HCT116 (cell line): ENCODE data around the gene BIK. TPM values are rescaled to one million over a fixed set of nuclear protein-coding genes. Genes with fewer than 3 reads are reported as not detected.

ENCODE experiments used
- ATAC-seq: fragments of 200-7000 bp; cut with Tn5 transposase; 2 replicates; pipeline ENCODE4 v1.9.1; 2020; ENCODE audit warnings: mild to moderate bottlenecking, moderate library complexity
- BruUV-seq: library from RNA; stranded (reverse); fragments of 400-500 nt; replicated peaks from 2 replicates; lab custom pipeline; 2021; lab: Mats Ljungman, UMichigan
- CTCF ChIA-PET: fragments of 300-600 bp; sonication (Branson Sonifier 250); formaldehyde crosslinking; loops from one replicate; lab custom pipeline; 2021; ENCODE audit warnings: antibody characterized with exemption; lab: Charles Lee
- POLR2A ChIA-PET: fragments of 300-600, 350-600 bp; sonication (Branson Sonifier 250); formaldehyde crosslinking; loops from one replicate; lab custom pipeline; 2021; ENCODE audit warnings: antibody characterized with exemption; lab: Charles Lee
- RAD21 ChIA-PET, 2 experiments: fragments of 300-600 bp; sonication (Branson Sonifier 250); formaldehyde crosslinking; loops; one replicate each; lab custom pipeline; 2023; ENCODE audit warnings: low total read pairs in 2 of 2; ENCODE audit not compliant: uncharacterized antibody in 2 of 2, unreplicated experiment in 2 of 2, low non-redundant PET in 1 of 2; lab: Charles Lee
- DNase-seq: peaks from one replicate; pipeline ENCODE4 v3.0.0-alpha.2; 2010; ENCODE audit warnings: low read depth, low spot score
- H2AFZ ChIP-seq: fragments of 200-600 bp; shearing (Covaris generic), sonication (generic); 2 replicates; pipeline ENCODE4 v1.6.1; 2017; ENCODE audit warnings: low read depth, mixed run types, mixed read lengths, antibody characterized with exemption, low read length; ENCODE audit not compliant: poor library complexity, severe bottlenecking
- H3K27ac ChIP-seq: 2 replicates; pipeline ENCODE4 v1.5.1; 2012; ENCODE audit warnings: low read depth, low read length
- H3K27me3 ChIP-seq: fragments of 200-600 bp; sonication (generic); 2 replicates; pipeline ENCODE4 v1.6.1; 2016; ENCODE audit warnings: mixed run types, low read length, mixed read lengths; ENCODE audit not compliant: insufficient read depth
- H3K36me3 ChIP-seq, 2 experiments: fragments of 200-500 bp in 1 of 2; fragments of 200-600 bp in 1 of 2; sonication (Bioruptor generic) in 1 of 2; sonication (generic) in 1 of 2; 2 replicates each; pipeline versions ENCODE4 v1.5.1 to v1.6.1; 2014 to 2016; ENCODE audit warnings: low read length in 2 of 2, inconsistent platforms in 1 of 2, mixed read lengths in 1 of 2, mixed run types in 1 of 2; ENCODE audit not compliant: insufficient read depth in 2 of 2, control insufficient read depth in 1 of 2
- H3K4me1 ChIP-seq, 2 experiments: fragments of 200-600 bp in 1 of 2; sonication (generic) in 1 of 2; 2 replicates each; pipeline versions ENCODE4 v1.5.1 to v1.6.1; 2012 to 2017; ENCODE audit warnings: low read length in 2 of 2, inconsistent platforms in 1 of 2, mild to moderate bottlenecking in 1 of 2, mixed read lengths in 1 of 2, mixed run types in 1 of 2, moderate library complexity in 1 of 2; ENCODE audit not compliant: insufficient read depth in 2 of 2, control insufficient read depth in 1 of 2
- H3K4me2 ChIP-seq: fragments of 200-600 bp; sonication (generic); 2 replicates; pipeline ENCODE4 v1.6.1; 2017; ENCODE audit warnings: mixed run types, low read length, mixed read lengths
- H3K4me3 ChIP-seq, 2 experiments: fragments of 200-600 bp in 1 of 2; sonication (generic) in 1 of 2; replicated peaks in 1 of 2; 2 replicates each; pipeline ENCODE4 v1.5.1; 2011 to 2016; ENCODE audit warnings: low read length in 2 of 2, control low read depth in 1 of 2, low read depth in 1 of 2, mild to moderate bottlenecking in 1 of 2, mixed read lengths in 1 of 2, mixed run types in 1 of 2
- H3K79me2 ChIP-seq: fragments of 200-600 bp; sonication (generic); 2 replicates; pipeline ENCODE4 v1.6.1; 2017; ENCODE audit warnings: mild to moderate bottlenecking, mixed run types, low read length, moderate library complexity, mixed read lengths; ENCODE audit not compliant: insufficient read depth
- H3K9ac ChIP-seq: fragments of 200-600 bp; sonication (generic); 2 replicates; pipeline ENCODE4 v1.6.1; 2016; ENCODE audit warnings: low read length, mixed read lengths
- H3K9me2 ChIP-seq: fragments of 200-600 bp; sonication (generic), shearing (Covaris generic); 2 replicates; pipeline ENCODE4 v1.6.1; 2017; ENCODE audit warnings: mixed run types, mild to moderate bottlenecking, moderate library complexity; ENCODE audit not compliant: insufficient read depth
- H3K9me3 ChIP-seq, 2 experiments: fragments of 200-500 bp in 1 of 2; fragments of 200-600 bp in 1 of 2; sonication (Bioruptor generic) in 1 of 2; sonication (generic) in 1 of 2; 2 replicates each; pipeline ENCODE4 v1.6.1; 2014 to 2017; ENCODE audit warnings: low read length in 2 of 2, mixed read lengths in 2 of 2, inconsistent platforms in 1 of 2, low read depth in 1 of 2, mild to moderate bottlenecking in 1 of 2, mixed run types in 1 of 2, moderate library complexity in 1 of 2; ENCODE audit not compliant: control insufficient read depth in 1 of 2, insufficient read depth in 1 of 2
- H4K20me1 ChIP-seq: fragments of 200-600 bp; sonication (generic), shearing (Covaris generic); 2 replicates; pipeline ENCODE4 v1.6.1; 2017; ENCODE audit warnings: mixed run types, mild to moderate bottlenecking, moderate library complexity; ENCODE audit not compliant: insufficient read depth
- CBX3 ChIP-seq: IDR thresholded peaks from 2 replicates; pipeline ENCODE4 v1.6.1; 2012; ENCODE audit warnings: low read depth
- EGR1 ChIP-seq: IDR thresholded peaks from 2 replicates; pipeline ENCODE4 v1.6.1; 2012; ENCODE audit warnings: low read depth
- FOSL1 ChIP-seq: IDR thresholded peaks from 2 replicates; pipeline ENCODE4 v1.6.1; 2012; ENCODE audit warnings: low read depth
- RAD21 ChIP-seq: IDR thresholded peaks from 2 replicates; pipeline ENCODE4 v1.6.1; 2012; ENCODE audit warnings: low read depth, mild to moderate bottlenecking
- SP1 ChIP-seq: IDR thresholded peaks from 2 replicates; pipeline ENCODE4 v1.6.1; 2012; ENCODE audit warnings: low read depth
- SRF ChIP-seq: IDR thresholded peaks from 2 replicates; pipeline ENCODE4 v1.6.1; 2012; ENCODE audit warnings: low read depth
- TCF7L2 ChIP-seq: IDR thresholded peaks from 2 replicates; pipeline ENCODE4 v1.7.0; 2011; ENCODE audit warnings: borderline replicate concordance, inconsistent platforms; ENCODE audit not compliant: insufficient read depth, insufficient read length; ENCODE audit errors: extremely low read depth
- intact Hi-C: fragments of 100-400 bp; cut with micrococcal nuclease; formaldehyde crosslinking; loops from 2 replicates; pipeline ENCODE4 v1.10.0; 2022
- total RNA-seq: library from RNA; stranded (reverse); gene quantifications from one replicate; pipeline ENCODE4 v1.2.1, GENCODE V29; 2021; ENCODE audit not compliant: unreplicated experiment
- TF ChIP-seq, protein P1 (sequence below), 3 experiments: fragments of 200-600 bp in 1 of 3; sonication (generic) in 1 of 3; IDR thresholded peaks in 2 of 3; conservative IDR thresholded peaks in 1 of 3; 2 replicates each; pipeline ENCODE4 v1.5.1; 2012 to 2017; ENCODE audit warnings: low read depth in 2 of 3, low read length in 2 of 3, antibody characterized with exemption in 1 of 3, borderline replicate concordance in 1 of 3, control low read depth in 1 of 3, mild to moderate bottlenecking in 1 of 3, mixed read lengths in 1 of 3, mixed run types in 1 of 3, moderate library complexity in 1 of 3; ENCODE audit not compliant: insufficient read depth in 1 of 3
- TF ChIP-seq, protein P2 (sequence below): IDR thresholded peaks from 2 replicates; pipeline ENCODE4 v1.6.1; 2012

The BIK gene
- total RNA-seq, 1 experiment from 2014 or later: 31.0 TPM

DNA sequence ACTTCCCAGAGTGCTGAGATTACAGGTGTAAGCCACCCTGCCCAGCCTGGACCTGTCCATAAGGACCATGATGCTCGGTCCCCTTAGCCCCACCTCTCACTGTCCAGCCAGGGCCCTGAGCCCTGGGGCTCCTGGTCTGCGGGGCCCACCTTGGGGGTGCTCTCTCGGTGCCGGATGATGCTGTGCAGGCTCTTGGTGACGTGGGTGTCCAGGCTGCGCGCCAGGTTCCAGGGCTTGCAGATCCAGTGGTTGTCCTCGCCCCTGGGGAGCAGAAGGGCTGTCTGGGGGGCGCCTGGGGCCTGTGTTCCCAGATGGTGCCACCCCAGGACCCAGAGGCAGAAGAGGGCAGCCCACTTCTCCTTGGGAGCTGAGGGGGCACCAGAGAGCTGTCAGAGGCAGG, 63.0 kb downstream of the BIK start:
- CTCF ChIA-PET: no interaction called here
- H3K4me2 ChIP-seq: no peak overlapping the region

More for the DNA sequence above, 63.0 kb downstream of the BIK start:
- TF ChIP-seq SP1 (no peak), CBX3 (no peak), RAD21 (no peak), TCF7L2 (no peak), EGR1 (no peak), FOSL1 (no peak), SRF (no peak)
- TF ChIP-seq, protein P1, sequence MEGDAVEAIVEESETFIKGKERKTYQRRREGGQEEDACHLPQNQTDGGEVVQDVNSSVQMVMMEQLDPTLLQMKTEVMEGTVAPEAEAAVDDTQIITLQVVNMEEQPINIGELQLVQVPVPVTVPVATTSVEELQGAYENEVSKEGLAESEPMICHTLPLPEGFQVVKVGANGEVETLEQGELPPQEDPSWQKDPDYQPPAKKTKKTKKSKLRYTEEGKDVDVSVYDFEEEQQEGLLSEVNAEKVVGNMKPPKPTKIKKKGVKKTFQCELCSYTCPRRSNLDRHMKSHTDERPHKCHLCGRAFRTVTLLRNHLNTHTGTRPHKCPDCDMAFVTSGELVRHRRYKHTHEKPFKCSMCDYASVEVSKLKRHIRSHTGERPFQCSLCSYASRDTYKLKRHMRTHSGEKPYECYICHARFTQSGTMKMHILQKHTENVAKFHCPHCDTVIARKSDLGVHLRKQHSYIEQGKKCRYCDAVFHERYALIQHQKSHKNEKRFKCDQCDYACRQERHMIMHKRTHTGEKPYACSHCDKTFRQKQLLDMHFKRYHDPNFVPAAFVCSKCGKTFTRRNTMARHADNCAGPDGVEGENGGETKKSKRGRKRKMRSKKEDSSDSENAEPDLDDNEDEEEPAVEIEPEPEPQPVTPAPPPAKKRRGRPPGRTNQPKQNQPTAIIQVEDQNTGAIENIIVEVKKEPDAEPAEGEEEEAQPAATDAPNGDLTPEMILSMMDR (IDR thresholded peaks at IDR 0.05 in 2 of 3, conservative IDR thresholded peaks at IDR 0.05 in 1 of 3; ENCODE audit: borderline replicate concordance in 1 of 3, insufficient read depth in 1 of 3, low read depth in 2 of 3, low read length in 2 of 3): no peak
- TF ChIP-seq, protein P2, sequence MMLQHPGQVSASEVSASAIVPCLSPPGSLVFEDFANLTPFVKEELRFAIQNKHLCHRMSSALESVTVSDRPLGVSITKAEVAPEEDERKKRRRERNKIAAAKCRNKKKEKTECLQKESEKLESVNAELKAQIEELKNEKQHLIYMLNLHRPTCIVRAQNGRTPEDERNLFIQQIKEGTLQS: no peak
- no peaks in the 10 kb centered on the region for H3K79me2 ChIP-seq
- H2AFZ ChIP-seq: no peak overlapping the region
- no peaks in the 10 kb centered on the region for H3K9me2 ChIP-seq
- DNase-seq (no peak), ATAC-seq (no peak)
- RAD21 ChIA-PET: no interaction called here
- H3K27me3 ChIP-seq: no peaks in the 10 kb centered on the region
- POLR2A ChIA-PET: no interaction called here
- no peaks in the 10 kb centered on the region for H3K9me3 ChIP-seq
- no peak overlapping the region for H3K4me3 ChIP-seq
- no peak overlapping the region for H3K27ac ChIP-seq
- no peaks in the 10 kb centered on the region for H4K20me1 ChIP-seq
- peaks cover 17 to 52% of the 10 kb centered on the region in 2 experiments for H3K36me3 ChIP-seq
- intact Hi-C loops: no loop called here
- BruUV-seq: no TSS peak
- no peak overlapping the region for H3K9ac ChIP-seq
- no peaks in the 10 kb centered on the region for H3K4me1 ChIP-seq
